Endothelial cell of umbilical vein (primary cell): ENCODE measurements around the gene CERS2. TPM values are rescaled to one million over a fixed set of nuclear protein-coding genes. Genes with fewer than 3 reads are reported as not detected.

Experiments
- BruUV-seq: library from RNA; stranded (reverse); fragments of 400-500 nt; replicated peaks from 2 replicates; lab custom pipeline; 2021; lab: Mats Ljungman, UMichigan
- CTCF ChIA-PET: fragments of 300-600, 350-600 bp; sonication (Branson Sonifier 250); formaldehyde crosslinking; loops from one replicate; lab custom pipeline; 2021; ENCODE audit warnings: antibody characterized with exemption, inconsistent platforms; lab: Charles Lee
- POLR2A ChIA-PET: fragments of 300-600, 350-600 bp; sonication (Branson Sonifier 250); formaldehyde crosslinking; loops from one replicate; lab custom pipeline; 2021; ENCODE audit warnings: antibody characterized with exemption, inconsistent platforms; lab: Charles Lee
- DNase-seq: peaks from one replicate; pipeline ENCODE4 v3.0.0-alpha.2; 2011; ENCODE audit warnings: low read depth, low spot score
- FAIRE-seq: peaks from 2 replicates; lab custom pipeline; 2011; peaks lifted over from hg19 to GRCh38; lab: Jason Lieb, UNC
- H2AFZ ChIP-seq: 2 replicates; pipeline ENCODE4 v1.6.0; 2012; ENCODE audit warnings: low read depth, low read length, control low read depth, inconsistent platforms
- H3K27ac ChIP-seq: 2 replicates; pipeline ENCODE4 v1.5.1; 2011; ENCODE audit warnings: low read depth, mild to moderate bottlenecking, control low read depth, low read length, moderate library complexity; ENCODE audit not compliant: insufficient read depth
- H3K27me3 ChIP-seq, 2 experiments: 2 replicates each; pipeline versions ENCODE4 v1.6.0 to v1.6.1; 2011; ENCODE audit warnings: low read length in 2 of 2, mixed read lengths in 1 of 2; ENCODE audit not compliant: control insufficient read depth in 2 of 2, insufficient read depth in 2 of 2
- H3K36me3 ChIP-seq, 2 experiments: 2 replicates in 1 of 2; 3 replicates in 1 of 2; pipeline ENCODE4 v1.5.1; 2011; ENCODE audit warnings: low read length in 2 of 2, mild to moderate bottlenecking in 1 of 2, moderate library complexity in 1 of 2; ENCODE audit not compliant: control insufficient read depth in 2 of 2, insufficient read depth in 2 of 2; ENCODE audit errors: extremely low read depth in 1 of 2
- H3K4me1 ChIP-seq: 3 replicates; pipeline ENCODE4 v1.5.1; 2011; ENCODE audit warnings: mild to moderate bottlenecking, low read length; ENCODE audit not compliant: control insufficient read depth, insufficient read depth; ENCODE audit errors: extremely low read depth
- H3K4me2 ChIP-seq: 2 replicates; pipeline ENCODE4 v1.6.1; 2011; ENCODE audit warnings: low read length, control low read depth, mixed read lengths; ENCODE audit not compliant: insufficient read depth
- H3K4me3 ChIP-seq, 3 experiments: fragments of 200-600 bp in 1 of 3; sonication (generic), shearing (Covaris generic) in 1 of 3; replicated peaks in 1 of 3; 2 replicates each; pipeline ENCODE4 v1.5.1; 2011 to 2016; ENCODE audit warnings: control low read depth in 3 of 3, low read length in 3 of 3, mild to moderate bottlenecking in 2 of 3, inconsistent platforms in 1 of 3, low read depth in 1 of 3, moderate library complexity in 1 of 3; ENCODE audit not compliant: insufficient read depth in 1 of 3
- H3K79me2 ChIP-seq: 2 replicates; pipeline ENCODE4 v1.6.0; 2012; ENCODE audit warnings: low read length, inconsistent platforms; ENCODE audit not compliant: control insufficient read depth, insufficient read depth
- H3K9ac ChIP-seq: replicated peaks from 2 replicates; pipeline ENCODE3; 2011; ENCODE audit warnings: low read length, control low read depth; ENCODE audit not compliant: insufficient read depth; ENCODE audit errors: extremely low read depth
- H3K9me1 ChIP-seq: replicated peaks from 3 replicates; pipeline ENCODE4 v1.6.0; 2011; ENCODE audit warnings: mild to moderate bottlenecking, low read length; ENCODE audit not compliant: control insufficient read depth, insufficient read depth; ENCODE audit errors: extremely low read depth
- H3K9me3 ChIP-seq: replicated peaks from 2 replicates; pipeline ENCODE4 v1.5.1; 2012; ENCODE audit warnings: low read length, inconsistent platforms; ENCODE audit not compliant: control insufficient read depth, insufficient read depth
- H4K20me1 ChIP-seq: replicated peaks from 2 replicates; pipeline ENCODE3; 2011; ENCODE audit warnings: mild to moderate bottlenecking, low read length; ENCODE audit not compliant: control insufficient read depth, insufficient read depth; ENCODE audit errors: extremely low read depth
- EZH2 ChIP-seq: IDR thresholded peaks from 2 replicates; pipeline ENCODE4 v1.6.1; 2012; ENCODE audit warnings: borderline replicate concordance, low read depth, mild to moderate bottlenecking, moderate library complexity, low read length, inconsistent platforms; ENCODE audit not compliant: severe bottlenecking
- MAX ChIP-seq: IDR thresholded peaks from 2 replicates; pipeline ENCODE4 v1.6.1; 2011; ENCODE audit not compliant: insufficient read depth, insufficient read length
- MYC ChIP-seq: IDR thresholded peaks from one replicate; pipeline ENCODE4 v1.6.1; 2011; ENCODE audit warnings: mild to moderate bottlenecking, low read depth, low read length
- dilution Hi-C: fragments of 300-500 bp; cut with MboI; formaldehyde crosslinking; loops from one replicate; pipeline ENCODE4 v1.15.0; 2019; ENCODE audit warnings: low sequenced_read_pairs; ENCODE audit not compliant: extremely low pct_ligation_motif_present
- intact Hi-C: fragments of 100-400 bp; cut with micrococcal nuclease; formaldehyde crosslinking; loops from one replicate; pipeline ENCODE4 v1.10.0; 2022
- polyA plus RNA-seq, 4 experiments: library from polyadenylated mRNA; depleted of rRNA in 3 of 4; stranded (reverse) in 3 of 4; unstranded in 1 of 4; fragments of >200 nt; gene quantifications; 2 replicates each; pipeline versions ENCODE4 v1.2.1 to v1.2.3, GENCODE V29; 2011 to 2012; ENCODE audit warnings: missing spikeins in 1 of 4
- total RNA-seq: library from RNA; stranded (reverse); gene quantifications from 2 replicates; pipeline ENCODE4 v1.2.3, GENCODE V29; 2021

Gene CERS2
- total and polyA plus RNA-seq, 2 donors (not counting 3 experiments of a cell fraction or from before 2014, with no cell fraction given), result 143 to 155 TPM

- ChIA-PET POLR2A (no interaction called here), CTCF (no interaction called here)
- Histone ChIP-seq H3K79me2 (peaks cover 45% of the 10 kb centered on the region), H3K27me3 (no peaks in the 10 kb centered on the region), H4K20me1 (no peaks in the 10 kb centered on the region), H3K9ac (no peak overlapping the region), H3K9me3 (no peaks in the 10 kb centered on the region), H3K4me2 (no peak overlapping the region), H3K4me1 (peaks cover 15% of the 10 kb centered on the region), H3K27ac (no peak overlapping the region), H2AFZ (no peak overlapping the region), H3K36me3 (peaks cover 23 to 35% of the 10 kb centered on the region in 2 experiments), H3K4me3 (no peak overlapping the region), H3K9me1 (no peaks in the 10 kb centered on the region)
- DNase-seq (no peak), FAIRE-seq (no peak)
- no TSS peak for BruUV-seq
- intact Hi-C loops, result no loop called here
- dilution Hi-C loops, result no loop called here
- TF ChIP-seq MAX, result no peak
- TF ChIP-seq MYC, result no peak
Observed at GRCh38 chr1:150967936-150968335, 6.7 kb downstream of the CERS2 start.

- POLR2A ChIA-PET, result no interaction called here
- no peak for TF ChIP-seq EZH2
- CTCF ChIA-PET, result interaction anchor here (1.2 to 2.7 kb wide), 5 partner anchors 12 to 40 kb away, joined by 3 to 8 read pairs (median 5); partner anchors contain the start of gene MINDY1
- Histone ChIP-seq H4K20me1 (no peaks in the 10 kb centered on the region), H3K27me3 (no peaks in the 10 kb centered on the region), H3K9me3 (no peaks in the 10 kb centered on the region), H2AFZ (no peak overlapping the region), H3K9me1 (no peaks in the 10 kb centered on the region), H3K27ac (no peak overlapping the region), H3K4me1 (peaks cover 3% of the 10 kb centered on the region), H3K36me3 (peaks cover 23 to 36% of the 10 kb centered on the region in 2 experiments), H3K4me3 (no peak overlapping the region), H3K4me2 (no peak overlapping the region), H3K79me2 (peaks cover 26% of the 10 kb centered on the region), H3K9ac (no peak overlapping the region)
- DNase-seq (no peak), FAIRE-seq (no peak)
- dilution Hi-C loops (no loop called here), intact Hi-C loops (no loop called here)
- no TSS peak for BruUV-seq
Observed at GRCh38 chr1:150966011-150966410, 8.6 kb downstream of the CERS2 start.
